8988T (cell line): Measurements from ENCODE around the gene PICK1.
"Not testable (repeated sequence)": the region's sequence is repeated elsewhere in the genome, so short reads cannot be mapped to it uniquely, and the experiment has no call there.

Experiments used
- DNase-seq: peaks from one replicate; pipeline ENCODE4 v3.0.0; 2011

The PICK1 gene

GRCh38 chr22:38031491-38031890 lies 25.7 kb upstream of the PICK1 start:
- DNase-seq = no peak

- no peak for DNase-seq
Measured at GRCh38 chr22:38032681-38033521, 24.3 kb upstream of the PICK1 start.

- no peak for DNase-seq
Measured at GRCh38 chr22:38033522-38034277, 23.5 kb upstream of the PICK1 start.

GRCh38 chr22:38034278-38034882 lies 22.8 kb upstream of the PICK1 start:
- peak; percentile 74 for DNase-seq

GRCh38 chr22:38034884-38035529 lies 22.2 kb upstream of the PICK1 start:
- no peak for DNase-seq

GRCh38 chr22:38035530-38035885 lies 21.7 kb upstream of the PICK1 start:
- DNase-seq = no peak

- no peak for DNase-seq
Measured at GRCh38 chr22:38036392-38037062, 20.7 kb upstream of the PICK1 start.

- DNase-seq = not testable (repeated sequence)
Measured at GRCh38 chr22:38037367-38038150, 19.6 kb upstream of the PICK1 start.

GRCh38 chr22:38038426-38038825 lies 18.8 kb upstream of the PICK1 start:
- DNase-seq = no peak

- DNase-seq = no peak
Measured at GRCh38 chr22:38038890-38039812, 18.1 kb upstream of the PICK1 start.

- DNase-seq = no peak
Measured at GRCh38 chr22:38040953-38041759, 16.0 kb upstream of the PICK1 start.

GRCh38 chr22:38041760-38042487 lies 15.3 kb upstream of the PICK1 start:
- DNase-seq = no peak

GRCh38 chr22:38042488-38042790 lies 14.8 kb upstream of the PICK1 start:
- no peak for DNase-seq

GRCh38 chr22:38043151-38044039 lies 13.8 kb upstream of the PICK1 start:
- DNase-seq = no peak

- no peak for DNase-seq
Measured at GRCh38 chr22:38046070-38046748, 11.0 kb upstream of the PICK1 start.

GRCh38 chr22:38049812-38050619 lies 7.2 kb upstream of the PICK1 start:
- no peak for DNase-seq

- DNase-seq = no peak
Measured at GRCh38 chr22:38050720-38051119, 6.5 kb upstream of the PICK1 start.
